Embryonic facial prominence (tissue), 1 donor: Measurements from ENCODE around the gene PAH.
A peak's percentile ranks its signal among the peaks of the same experiment; 100 is the strongest.
"Not testable (repeated sequence)": the region's sequence is repeated elsewhere in the genome, so short reads cannot be mapped to it uniquely, and the experiment has no call there.

Source experiments
- DNase-seq: peaks from one replicate; pipeline ENCODE4 v3.0.0-alpha.2; 2016; ENCODE audit errors: extremely low spot score

PAH gene

GRCh38 chr12:102891756-102892155, 25.3 kb downstream of the PAH start:
- DNase-seq, result no peak

GRCh38 chr12:102888511-102888910, 28.5 kb downstream of the PAH start:
- DNase-seq, result no peak

- no peak for DNase-seq
Observed at GRCh38 chr12:102885043-102885932, 31.8 kb downstream of the PAH start.

- no peak for DNase-seq
Observed at GRCh38 chr12:102883204-102883799, 33.7 kb downstream of the PAH start.

DNA sequence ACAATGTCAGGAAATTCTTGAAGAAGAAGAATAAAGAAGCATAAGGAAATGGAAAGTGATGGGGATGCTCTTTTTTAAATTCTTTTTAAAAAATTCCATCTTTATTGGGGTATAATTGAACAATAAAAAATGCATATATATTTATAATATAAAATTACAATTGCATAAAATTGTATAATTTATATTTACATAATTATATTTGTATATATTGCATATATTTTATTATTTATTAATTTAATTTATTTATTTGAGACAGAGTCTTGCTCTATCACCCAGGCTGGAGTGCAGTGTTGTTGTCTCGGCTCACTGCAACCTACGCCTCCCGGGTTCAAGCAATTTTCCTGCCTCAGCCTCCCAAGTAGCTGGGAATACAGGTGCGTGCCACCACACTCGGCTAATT, 36.3 kb downstream of the PAH start:
- DNase-seq, result no peak

DNA sequence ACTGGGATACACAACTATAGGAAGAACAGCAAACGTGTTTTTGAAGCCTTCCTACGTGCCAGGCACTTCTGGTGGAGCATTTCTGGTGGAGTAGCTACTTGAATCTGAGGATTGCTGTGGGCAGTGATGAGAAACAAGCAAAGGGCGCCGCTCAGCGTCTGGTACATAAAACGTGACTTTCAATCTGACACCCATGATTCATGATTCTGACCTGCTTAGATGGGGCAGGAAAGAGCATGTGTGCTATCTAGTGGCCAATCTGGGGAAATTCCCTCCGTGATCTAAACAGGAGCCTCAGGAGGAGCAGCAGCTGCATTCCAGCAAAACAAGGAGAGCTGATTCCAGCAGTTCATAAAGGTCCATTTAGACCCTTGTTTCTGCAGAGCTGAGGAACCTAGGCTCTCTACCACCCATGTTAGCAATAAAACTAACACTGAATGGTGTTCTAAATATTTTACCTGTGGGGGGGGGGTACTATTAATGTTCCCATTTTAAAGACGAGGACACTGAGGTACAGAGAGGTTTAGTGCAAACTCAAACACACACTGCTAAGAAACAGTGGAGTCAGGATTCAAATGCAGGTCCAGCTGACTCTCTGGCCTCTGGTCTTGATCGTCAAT, 37.8 kb downstream of the PAH start:
- DNase-seq, result peak; percentile 34

- no peak for DNase-seq
Observed at GRCh38 chr12:102876883-102877282, 40.2 kb downstream of the PAH start.

GRCh38 chr12:102874819-102875218, 42.2 kb downstream of the PAH start:
- DNase-seq, result no peak

DNA sequence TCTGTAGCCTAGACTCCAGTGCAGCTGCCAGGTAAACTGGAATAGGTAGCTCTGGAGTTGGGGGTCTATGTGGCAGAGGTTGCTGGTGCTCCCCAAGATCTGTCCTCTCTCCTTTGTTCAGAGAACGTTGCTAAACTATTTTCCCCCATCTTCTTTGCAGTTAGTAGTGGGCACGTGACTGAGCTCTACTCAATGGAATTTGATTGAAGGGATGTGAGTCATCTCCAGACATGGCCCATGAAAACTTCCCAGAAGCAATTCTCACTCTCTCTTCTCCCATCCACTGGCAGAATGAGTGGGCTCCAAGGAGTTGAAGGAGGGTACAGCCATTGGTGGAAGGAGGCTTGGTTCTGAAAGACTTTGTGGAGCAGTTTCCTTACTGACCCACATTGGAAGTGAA, 44.0 kb downstream of the PAH start:
- DNase-seq, result no peak

DNA sequence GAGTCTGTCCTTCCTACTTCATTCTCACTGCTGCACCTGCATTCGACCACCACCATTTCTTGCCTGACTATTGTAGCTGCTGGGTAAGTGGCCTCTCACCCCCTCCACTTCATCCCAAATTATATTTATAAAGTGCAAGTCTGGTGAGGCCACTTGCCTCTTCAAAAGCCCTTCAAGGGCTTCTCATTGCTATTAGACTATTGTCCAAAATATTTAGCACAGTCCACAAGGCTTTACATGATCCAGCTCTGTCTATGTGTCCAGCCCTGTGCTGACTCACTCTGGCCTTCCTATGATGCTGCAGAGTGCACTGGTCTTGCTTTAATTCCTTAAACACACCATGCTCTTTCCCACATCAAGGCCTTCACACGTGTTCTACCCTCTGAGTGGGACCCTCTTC, 46.0 kb downstream of the PAH start:
- DNase-seq, result no peak

DNA sequence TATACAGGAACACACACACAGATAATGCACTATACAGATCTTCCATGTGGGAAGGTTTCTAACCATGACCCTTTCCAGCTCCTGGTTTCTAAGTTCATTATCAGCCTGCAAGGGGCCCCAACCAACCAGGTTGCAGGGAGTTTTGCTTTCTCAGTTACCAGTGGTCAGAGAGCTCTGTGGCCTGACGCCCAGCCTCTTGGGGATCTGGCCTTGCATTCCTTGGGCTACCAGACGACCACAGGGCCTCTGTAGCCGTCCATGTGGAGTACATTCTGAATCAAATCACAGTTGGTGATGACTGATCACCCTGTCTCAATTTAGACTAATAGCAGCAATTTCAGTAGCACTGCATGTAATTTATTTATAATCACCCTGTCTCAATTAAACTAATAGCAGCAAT, 47.5 kb downstream of the PAH start:
- DNase-seq, result no peak

- DNase-seq, result no peak
Observed at GRCh38 chr12:102865821-102866615, 51.0 kb downstream of the PAH start.

DNA sequence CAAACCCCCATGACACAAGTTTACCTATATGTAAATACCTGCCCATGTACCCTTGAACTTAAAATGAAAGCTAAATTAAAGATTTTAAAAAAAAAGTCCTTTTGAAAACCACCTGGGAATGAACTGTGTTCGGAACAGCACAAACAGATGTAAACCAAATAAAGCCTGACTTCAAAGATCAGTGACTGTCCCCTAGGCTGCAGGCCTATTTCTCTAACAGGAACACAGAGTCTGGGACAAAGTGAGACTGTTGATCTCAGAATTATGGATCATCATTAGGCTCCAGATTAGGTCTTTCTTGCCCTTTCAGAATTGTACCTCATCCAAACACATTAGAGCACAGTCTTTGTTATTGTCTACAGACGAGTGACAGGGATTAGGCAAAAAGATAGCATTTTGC, 54.6 kb downstream of the PAH start:
- DNase-seq, result no peak

DNA sequence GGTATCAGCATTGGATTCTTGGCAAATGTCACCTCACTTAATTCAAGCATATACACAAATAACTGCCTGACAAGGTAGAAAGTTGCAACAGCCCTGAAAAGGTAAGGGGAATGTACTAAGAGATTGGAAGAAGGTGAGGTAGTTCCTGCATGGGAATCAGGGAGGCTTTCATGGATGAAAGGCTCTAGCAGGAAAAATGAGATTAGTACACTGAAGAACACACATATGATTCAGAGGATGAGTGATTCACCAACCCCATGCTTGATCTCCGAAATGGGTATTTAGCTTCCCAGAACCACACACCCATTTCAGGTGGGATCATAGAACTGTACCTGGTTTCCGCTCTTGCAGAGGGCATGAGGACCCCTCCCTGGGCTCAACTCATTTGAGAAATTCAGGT, 65.8 kb downstream of the PAH start:
- DNase-seq, result no peak

DNA sequence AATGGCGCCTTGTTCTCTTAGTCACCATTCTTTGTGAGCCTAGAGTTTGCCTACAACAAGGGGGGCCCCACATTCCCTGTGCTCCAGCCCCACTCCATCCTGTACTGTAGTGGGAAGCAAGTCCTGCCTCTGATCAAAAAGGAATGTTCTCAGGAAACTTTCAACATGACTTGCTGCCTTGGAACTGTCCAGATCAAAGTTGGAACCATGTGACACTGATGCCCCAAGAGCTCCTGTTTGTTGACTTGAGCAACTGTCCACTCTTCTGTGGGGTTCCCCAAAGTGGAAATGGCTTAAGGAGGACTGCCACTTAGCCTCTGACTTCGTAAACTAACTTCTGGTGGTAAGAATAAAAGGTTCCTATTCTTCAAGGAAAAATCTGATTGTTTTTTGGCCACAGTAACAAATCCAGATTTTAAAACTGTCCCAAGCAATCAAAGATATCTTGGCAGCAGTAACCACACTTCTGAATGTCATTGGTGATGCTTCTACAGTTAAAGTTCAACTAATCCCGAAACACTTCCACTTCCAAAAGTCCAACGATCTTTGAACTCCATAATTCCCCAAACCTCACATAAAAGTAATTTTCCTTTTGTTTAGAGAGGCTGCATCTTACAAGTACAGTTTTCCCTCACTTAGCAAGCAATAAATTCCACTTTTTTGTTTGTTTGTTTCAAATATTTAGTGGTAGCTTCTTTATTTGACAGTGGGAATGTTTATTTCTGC, 67.2 kb downstream of the PAH start:
- no peak for DNase-seq

- DNase-seq, result no peak
Observed at GRCh38 chr12:102848832-102849231, 68.2 kb downstream of the PAH start.

DNA sequence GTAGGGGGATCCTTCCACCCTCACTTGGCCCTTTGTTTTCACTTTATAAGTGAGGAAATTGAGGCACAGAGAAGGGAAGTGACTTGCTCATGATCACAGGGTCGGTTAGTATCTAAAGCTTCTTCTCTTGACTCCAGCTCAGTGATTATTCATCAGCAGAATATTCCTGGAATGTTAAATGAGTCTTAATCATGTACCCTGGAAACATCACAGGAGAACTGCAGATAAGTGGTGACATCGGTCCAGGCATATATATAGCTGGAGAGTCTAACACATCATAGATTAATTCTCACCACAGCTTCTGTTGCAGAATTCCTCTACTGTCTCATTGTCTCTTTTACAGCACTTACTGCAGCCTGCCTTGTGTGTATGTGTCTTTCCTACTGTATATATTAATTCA, 69.9 kb downstream of the PAH start:
- no peak for DNase-seq

DNA sequence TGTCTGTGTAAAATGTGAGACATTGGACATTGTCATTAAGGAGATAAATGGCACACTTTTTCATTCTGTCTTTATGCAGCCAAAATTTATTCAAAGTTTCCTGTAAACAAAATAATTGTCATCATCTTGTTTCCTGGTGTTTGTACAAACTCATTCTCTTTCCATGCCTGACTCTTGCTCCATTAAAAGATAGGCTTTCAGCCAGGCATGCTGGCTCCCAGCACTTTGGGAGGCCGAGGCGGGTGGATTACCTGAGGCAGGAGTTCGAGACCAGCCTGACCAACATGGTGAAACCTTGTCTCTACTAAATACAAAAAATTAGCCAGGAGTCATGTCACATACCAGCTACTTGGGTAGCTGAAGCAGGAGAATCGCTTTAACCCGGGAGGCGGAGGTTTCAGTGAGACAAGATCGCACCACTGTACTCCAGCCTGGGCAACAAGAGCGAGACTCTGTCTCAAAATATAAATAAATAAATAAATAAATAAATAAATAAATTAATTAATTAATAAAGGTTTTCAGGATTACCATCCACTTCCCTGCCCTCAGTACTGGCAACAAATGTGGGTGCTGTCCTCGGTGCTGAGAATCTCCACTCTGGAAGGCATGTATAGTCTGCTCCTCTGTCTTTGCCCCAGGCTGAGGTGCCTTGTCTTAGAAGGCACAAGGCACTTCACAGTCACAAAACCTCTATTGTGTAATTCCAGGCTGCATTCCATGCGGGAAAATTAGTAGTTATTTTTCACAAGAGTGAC, 83.2 kb downstream of the PAH start:
- no peak for DNase-seq

DNA sequence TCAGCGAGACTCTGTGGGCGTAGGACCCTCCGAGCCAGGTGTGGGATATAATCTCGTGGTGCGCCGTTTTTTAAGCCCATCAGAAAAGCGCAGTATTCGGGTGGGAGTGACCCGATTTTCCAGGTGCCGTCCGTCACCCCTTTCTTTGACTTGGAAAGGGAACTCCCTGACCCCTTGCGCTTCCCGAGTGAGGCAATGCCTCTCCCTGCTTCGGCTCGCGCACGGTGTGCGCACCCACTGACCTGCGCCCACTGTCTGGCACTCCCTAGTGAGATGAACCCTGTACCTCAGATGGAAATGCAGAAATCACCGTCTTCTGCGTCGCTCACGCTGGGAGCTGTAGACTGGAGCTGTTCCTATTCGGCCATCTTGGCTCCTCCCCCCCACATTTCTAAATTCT, 84.2 kb downstream of the PAH start:
- DNase-seq, result not testable (repeated sequence)

GRCh38 chr12:102824218-102824835, 92.7 kb downstream of the PAH start:
- no peak for DNase-seq
